Astrocyte of the cerebellum (primary cell): ENCODE data around the gene PCDH1.

Experiments used
- DNase-seq: peaks from one replicate; pipeline ENCODE4 v3.0.0-alpha.2; 2011; ENCODE audit warnings: low read depth
- H3K4me3 ChIP-seq: 2 replicates; pipeline ENCODE4 v1.5.1; 2011; ENCODE audit warnings: mild to moderate bottlenecking, low read depth, low read length, moderate library complexity
- in situ Hi-C: cut with HindIII; loops from 2 replicates; pipeline ENCODE4 v1.10.0; 2017; ENCODE audit warnings: low sequenced_read_pairs
- TF ChIP-seq, protein P1 (sequence below): IDR thresholded peaks from 2 replicates; pipeline ENCODE4 v1.5.1; 2012; ENCODE audit warnings: low read length, low read depth, moderate library complexity, mild to moderate bottlenecking; ENCODE audit errors: missing control alignments

PCDH1 gene

DNA sequence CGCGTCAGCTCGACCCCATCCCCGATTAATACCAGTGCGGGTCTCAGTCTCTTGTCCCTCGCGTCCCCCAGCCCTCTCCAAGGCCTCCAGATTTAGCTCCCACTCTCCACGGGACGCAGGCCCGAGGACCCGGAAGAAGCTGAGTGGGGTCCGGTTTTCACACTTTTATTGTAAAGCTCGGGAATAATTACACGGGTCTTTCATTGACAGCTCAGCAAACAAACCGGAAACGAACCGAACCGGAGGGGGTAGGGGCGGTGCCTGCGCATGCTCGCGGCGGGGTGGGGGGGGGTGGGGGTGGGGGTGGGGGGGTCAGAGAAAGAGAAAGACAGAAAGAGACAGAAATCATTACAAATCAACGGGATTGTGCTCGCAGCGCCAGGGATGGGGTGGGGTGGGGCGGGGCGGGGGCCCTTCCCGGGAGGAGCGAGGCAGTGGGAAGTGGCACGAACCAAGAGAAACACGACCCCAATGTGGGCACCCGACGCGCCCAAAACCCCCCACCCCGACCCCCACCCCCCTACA, 27.9 kb downstream of the PCDH1 start:
- DNase-seq: no peak
- peak overlapping the region; percentile 54 for H3K4me3 ChIP-seq
- in situ Hi-C loops: no loop called here
- TF ChIP-seq, protein P1, sequence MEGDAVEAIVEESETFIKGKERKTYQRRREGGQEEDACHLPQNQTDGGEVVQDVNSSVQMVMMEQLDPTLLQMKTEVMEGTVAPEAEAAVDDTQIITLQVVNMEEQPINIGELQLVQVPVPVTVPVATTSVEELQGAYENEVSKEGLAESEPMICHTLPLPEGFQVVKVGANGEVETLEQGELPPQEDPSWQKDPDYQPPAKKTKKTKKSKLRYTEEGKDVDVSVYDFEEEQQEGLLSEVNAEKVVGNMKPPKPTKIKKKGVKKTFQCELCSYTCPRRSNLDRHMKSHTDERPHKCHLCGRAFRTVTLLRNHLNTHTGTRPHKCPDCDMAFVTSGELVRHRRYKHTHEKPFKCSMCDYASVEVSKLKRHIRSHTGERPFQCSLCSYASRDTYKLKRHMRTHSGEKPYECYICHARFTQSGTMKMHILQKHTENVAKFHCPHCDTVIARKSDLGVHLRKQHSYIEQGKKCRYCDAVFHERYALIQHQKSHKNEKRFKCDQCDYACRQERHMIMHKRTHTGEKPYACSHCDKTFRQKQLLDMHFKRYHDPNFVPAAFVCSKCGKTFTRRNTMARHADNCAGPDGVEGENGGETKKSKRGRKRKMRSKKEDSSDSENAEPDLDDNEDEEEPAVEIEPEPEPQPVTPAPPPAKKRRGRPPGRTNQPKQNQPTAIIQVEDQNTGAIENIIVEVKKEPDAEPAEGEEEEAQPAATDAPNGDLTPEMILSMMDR: no peak

DNA sequence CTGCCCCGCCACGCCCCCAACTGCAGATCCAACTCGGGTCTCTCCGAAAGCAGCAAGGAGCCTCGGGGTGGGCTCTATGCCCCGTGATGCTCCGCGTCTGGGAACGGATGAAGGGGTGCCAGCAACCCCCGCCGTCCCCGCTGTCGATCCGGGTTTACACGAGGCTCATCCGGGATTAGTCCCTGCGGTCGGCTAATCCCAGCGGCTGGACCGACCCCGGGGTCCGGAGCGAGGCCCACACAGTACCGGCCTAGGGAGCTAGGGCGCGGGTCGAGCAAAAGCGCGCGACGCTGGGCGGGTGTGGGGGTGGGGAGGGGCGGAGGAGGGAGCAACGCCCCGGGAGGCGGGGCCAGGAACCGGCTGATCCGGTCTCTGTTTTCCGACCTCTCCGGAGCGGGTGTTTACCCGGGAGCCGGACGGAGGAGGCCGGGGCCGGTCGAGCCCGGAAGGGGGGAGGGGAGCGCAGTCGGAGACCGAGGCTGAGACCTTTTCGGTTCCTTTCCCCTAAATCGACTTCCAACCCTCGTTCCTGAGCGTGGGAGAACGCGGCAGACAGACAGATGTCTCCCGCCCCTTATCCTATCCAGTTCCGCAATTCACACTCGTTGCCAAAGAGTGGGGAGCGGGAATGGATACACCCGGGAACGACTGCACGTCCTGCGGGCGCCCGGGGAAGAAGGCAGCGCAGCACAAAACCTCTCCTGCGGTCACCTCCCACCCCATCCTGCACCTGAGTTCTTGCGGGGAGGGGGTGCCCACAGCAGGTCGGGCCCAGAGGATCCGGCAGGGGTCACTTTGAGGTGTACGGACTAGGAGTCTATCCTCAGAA, 28.6 kb downstream of the PCDH1 start:
- in situ Hi-C loops: no loop called here
- peak overlapping the region; percentile 54 for H3K4me3 ChIP-seq
- TF ChIP-seq, protein P1: no peak
- DNase-seq: no peak

DNA sequence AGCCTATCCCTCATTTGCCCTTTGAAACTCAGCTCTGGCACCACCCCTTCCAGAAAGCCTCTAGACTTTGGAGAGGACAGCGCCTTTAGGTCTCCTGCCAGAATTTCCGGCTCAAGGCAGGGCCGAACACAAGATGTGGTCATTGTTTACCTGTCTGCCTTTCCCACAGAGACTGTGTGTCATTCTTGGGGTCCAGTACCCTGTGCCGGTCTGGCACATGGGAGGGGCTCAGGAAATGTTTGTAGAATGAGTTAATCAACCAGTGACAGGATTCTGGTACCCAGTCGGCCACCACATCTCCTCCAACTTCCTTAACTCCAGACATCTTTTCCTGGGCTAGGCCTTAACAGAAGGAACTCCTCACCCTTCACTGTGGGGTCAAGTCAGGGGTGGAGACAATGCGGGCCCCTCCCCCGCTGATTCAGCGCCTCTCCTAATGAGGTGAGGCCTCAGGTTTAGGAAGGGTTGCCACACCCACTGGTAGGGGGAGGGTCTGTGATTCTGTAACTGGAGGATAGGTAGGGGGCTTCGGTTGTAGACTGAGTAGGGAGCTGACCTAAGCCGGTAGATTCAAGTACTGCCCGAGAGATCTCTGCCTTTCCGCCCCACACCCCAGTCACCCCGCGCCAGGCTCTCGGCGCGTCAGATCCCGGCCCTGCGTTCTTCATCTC, 29.3 kb downstream of the PCDH1 start:
- TF ChIP-seq, protein P1: no peak
- H3K4me3 ChIP-seq: peak overlapping the region; percentile 54
- DNase-seq: no peak
- in situ Hi-C loops: no loop called here

DNA sequence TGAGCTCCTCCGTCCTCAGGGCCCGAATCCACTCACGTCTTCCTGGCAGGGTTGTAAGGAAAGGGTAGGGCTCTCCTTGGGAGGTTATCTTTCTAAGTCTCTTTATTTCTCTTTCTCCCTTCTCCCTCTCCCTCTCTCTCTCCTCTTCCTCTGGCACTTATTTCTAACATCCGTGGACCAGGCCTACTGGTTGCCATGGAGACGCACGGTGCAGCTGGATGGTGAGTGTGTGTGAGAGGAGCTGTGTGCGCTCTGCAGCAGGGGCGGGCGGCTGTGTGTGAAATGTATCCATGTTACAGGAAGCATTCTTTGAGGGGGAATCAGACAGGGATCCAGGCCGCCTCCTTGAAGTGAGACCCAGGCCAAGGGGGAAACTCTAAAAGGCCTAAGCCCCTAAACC, 32.2 kb downstream of the PCDH1 start:
- DNase-seq: no peak
- H3K4me3 ChIP-seq: no peak overlapping the region
- TF ChIP-seq, protein P1: no peak
- in situ Hi-C loops: no loop called here

DNA sequence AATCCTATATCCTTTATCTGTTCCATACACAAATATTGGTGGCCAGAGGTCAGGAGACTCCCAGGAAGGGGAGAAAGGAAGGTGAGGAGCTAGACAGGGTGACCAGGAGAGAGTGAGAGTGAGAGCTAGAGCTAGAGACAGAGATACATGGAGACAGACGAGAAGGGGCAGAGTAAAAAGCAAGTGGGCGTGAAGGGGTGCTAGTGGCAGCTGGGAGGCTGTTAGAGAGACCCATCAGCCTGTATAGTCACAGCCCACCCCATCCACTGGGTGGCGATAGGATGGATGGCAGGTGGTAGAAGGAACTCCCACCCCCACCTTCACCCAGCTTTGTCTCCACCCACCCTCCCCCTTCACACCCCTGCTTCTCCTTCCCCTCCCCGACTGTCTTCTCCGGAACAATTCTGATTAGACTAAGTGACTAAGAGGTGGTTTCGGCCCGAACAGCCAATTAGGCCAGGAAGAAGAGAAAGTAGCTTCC, 32.8 kb downstream of the PCDH1 start:
- in situ Hi-C loops: no loop called here
- DNase-seq: no peak

More for the DNA sequence above, 32.8 kb downstream of the PCDH1 start:
- TF ChIP-seq, protein P1: no peak
- H3K4me3 ChIP-seq: no peak overlapping the region
